HEK293 (cell line): ENCODE measurements around the gene CDK19.

ENCODE experiments used
- TCF7L2 ChIP-seq: IDR thresholded peaks from 2 replicates; pipeline ENCODE4 v1.6.1; 2011; ENCODE audit warnings: low read depth, mild to moderate bottlenecking, inconsistent platforms, low read length, moderate library complexity, borderline replicate concordance
- ZNF292 ChIP-seq: fragments of 450-650 bp; formaldehyde crosslinking; IDR thresholded peaks from 2 replicates; pipeline ENCODE4 v1.5.1; 2016; ENCODE audit warnings: low read depth, missing biosample characterization, missing genetic modification characterization, borderline replicate concordance
- ZNF473 ChIP-seq: fragments of 450-650 bp; formaldehyde crosslinking; IDR thresholded peaks from 2 replicates; pipeline ENCODE4 v1.5.1; 2017; ENCODE audit warnings: missing biosample characterization, missing genetic modification characterization
- ZNF785 ChIP-seq: fragments of 450-650 bp; formaldehyde crosslinking; IDR thresholded peaks from 2 replicates; pipeline ENCODE4 v1.5.1; 2016; ENCODE audit warnings: missing biosample characterization, missing genetic modification characterization
- ZNF791 ChIP-seq: fragments of 450-650 bp; formaldehyde crosslinking; IDR thresholded peaks from 2 replicates; pipeline ENCODE4 v1.5.1; 2016; ENCODE audit warnings: missing biosample characterization, missing genetic modification characterization
- ZNF830 ChIP-seq: fragments of 450-650 bp; IDR thresholded peaks from 2 replicates; pipeline ENCODE4 v1.5.0; 2018; ENCODE audit warnings: missing biosample characterization, missing genetic modification characterization, low read depth, mild to moderate bottlenecking, moderate library complexity
- TF ChIP-seq, protein P1 (sequence below): fragments of 450-650 bp; formaldehyde crosslinking; IDR thresholded peaks from 2 replicates; pipeline ENCODE4 v1.5.1; 2016; ENCODE audit warnings: missing biosample characterization, missing genetic modification characterization
- TF ChIP-seq, protein P2 (sequence below): fragments of 450-650 bp; formaldehyde crosslinking; IDR thresholded peaks from 2 replicates; pipeline ENCODE4 v1.5.1; 2016; ENCODE audit warnings: missing biosample characterization, missing genetic modification characterization, low read depth
- TF ChIP-seq, protein P3 (sequence below): fragments of 450-650 bp; formaldehyde crosslinking; IDR thresholded peaks from 2 replicates; pipeline ENCODE4 v1.5.1; 2016; ENCODE audit warnings: missing biosample characterization, missing genetic modification characterization

DNA sequence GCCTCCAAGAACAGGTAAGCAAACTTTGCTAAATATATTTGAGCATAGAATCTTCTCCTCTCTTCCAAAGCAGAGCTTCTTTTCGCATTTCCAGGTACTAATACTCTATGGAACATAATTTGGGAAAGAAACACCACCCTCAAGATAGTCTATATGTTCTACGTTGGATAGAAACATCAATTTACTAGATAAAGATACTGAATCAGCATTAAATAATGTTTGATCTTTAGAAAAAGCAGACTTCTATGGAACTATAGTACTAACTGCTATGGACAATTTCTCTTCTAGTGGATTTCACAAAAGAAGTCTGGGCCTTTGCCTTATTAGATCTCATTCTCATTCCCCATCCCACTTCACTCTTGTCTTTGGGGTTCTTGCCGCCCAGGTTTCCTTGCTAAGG is 103.0 kb downstream of the CDK19 start:
- TF ChIP-seq, protein P1, sequence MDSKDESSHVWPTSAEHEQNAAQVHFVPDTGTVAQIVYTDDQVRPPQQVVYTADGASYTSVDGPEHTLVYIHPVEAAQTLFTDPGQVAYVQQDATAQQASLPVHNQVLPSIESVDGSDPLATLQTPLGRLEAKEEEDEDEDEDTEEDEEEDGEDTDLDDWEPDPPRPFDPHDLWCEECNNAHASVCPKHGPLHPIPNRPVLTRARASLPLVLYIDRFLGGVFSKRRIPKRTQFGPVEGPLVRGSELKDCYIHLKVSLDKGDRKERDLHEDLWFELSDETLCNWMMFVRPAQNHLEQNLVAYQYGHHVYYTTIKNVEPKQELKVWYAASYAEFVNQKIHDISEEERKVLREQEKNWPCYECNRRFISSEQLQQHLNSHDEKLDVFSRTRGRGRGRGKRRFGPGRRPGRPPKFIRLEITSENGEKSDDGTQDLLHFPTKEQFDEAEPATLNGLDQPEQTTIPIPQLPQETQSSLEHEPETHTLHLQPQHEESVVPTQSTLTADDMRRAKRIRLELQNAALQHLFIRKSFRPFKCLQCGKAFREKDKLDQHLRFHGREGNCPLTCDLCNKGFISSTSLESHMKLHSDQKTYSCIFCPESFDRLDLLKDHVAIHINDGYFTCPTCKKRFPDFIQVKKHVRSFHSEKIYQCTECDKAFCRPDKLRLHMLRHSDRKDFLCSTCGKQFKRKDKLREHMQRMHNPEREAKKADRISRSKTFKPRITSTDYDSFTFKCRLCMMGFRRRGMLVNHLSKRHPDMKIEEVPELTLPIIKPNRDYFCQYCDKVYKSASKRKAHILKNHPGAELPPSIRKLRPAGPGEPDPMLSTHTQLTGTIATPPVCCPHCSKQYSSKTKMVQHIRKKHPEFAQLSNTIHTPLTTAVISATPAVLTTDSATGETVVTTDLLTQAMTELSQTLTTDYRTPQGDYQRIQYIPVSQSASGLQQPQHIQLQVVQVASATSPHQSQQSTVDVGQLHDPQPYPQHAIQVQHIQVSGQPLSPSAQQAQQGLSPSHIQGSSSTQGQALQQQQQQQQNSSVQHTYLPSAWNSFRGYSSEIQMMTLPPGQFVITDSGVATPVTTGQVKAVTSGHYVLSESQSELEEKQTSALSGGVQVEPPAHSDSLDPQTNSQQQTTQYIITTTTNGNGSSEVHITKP (tag by site-specific recombination) = no peak
- TF ChIP-seq ZNF292 (tag by site-specific recombination) = no peak
- no peak for TF ChIP-seq ZNF473
- TF ChIP-seq ZNF785 (tag by site-specific recombination) = no peak
- TF ChIP-seq ZNF791 (tag by site-specific recombination) = no peak
- TF ChIP-seq, protein P2, sequence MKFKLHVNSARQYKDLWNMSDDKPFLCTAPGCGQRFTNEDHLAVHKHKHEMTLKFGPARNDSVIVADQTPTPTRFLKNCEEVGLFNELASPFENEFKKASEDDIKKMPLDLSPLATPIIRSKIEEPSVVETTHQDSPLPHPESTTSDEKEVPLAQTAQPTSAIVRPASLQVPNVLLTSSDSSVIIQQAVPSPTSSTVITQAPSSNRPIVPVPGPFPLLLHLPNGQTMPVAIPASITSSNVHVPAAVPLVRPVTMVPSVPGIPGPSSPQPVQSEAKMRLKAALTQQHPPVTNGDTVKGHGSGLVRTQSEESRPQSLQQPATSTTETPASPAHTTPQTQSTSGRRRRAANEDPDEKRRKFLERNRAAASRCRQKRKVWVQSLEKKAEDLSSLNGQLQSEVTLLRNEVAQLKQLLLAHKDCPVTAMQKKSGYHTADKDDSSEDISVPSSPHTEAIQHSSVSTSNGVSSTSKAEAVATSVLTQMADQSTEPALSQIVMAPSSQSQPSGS (tag by site-specific recombination) = no peak
- TF ChIP-seq TCF7L2 = no peak
- TF ChIP-seq, protein P3, sequence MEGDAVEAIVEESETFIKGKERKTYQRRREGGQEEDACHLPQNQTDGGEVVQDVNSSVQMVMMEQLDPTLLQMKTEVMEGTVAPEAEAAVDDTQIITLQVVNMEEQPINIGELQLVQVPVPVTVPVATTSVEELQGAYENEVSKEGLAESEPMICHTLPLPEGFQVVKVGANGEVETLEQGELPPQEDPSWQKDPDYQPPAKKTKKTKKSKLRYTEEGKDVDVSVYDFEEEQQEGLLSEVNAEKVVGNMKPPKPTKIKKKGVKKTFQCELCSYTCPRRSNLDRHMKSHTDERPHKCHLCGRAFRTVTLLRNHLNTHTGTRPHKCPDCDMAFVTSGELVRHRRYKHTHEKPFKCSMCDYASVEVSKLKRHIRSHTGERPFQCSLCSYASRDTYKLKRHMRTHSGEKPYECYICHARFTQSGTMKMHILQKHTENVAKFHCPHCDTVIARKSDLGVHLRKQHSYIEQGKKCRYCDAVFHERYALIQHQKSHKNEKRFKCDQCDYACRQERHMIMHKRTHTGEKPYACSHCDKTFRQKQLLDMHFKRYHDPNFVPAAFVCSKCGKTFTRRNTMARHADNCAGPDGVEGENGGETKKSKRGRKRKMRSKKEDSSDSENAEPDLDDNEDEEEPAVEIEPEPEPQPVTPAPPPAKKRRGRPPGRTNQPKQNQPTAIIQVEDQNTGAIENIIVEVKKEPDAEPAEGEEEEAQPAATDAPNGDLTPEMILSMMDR (tag by site-specific recombination) = no peak
- no peak for TF ChIP-seq ZNF830 (tag by site-specific recombination)
